ENCODE measurements around the gene MELTF. TPM values are rescaled to one million over a fixed set of nuclear protein-coding genes. Genes with fewer than 3 reads are reported as not detected.

Gene MELTF
- total and polyA plus RNA-seq, 2 donors from 2014 or later (not counting 2 experiments from before 2014, with no cell fraction given) = 10.1 to 11.3 TPM

Other genes starting within 250 kb of the MELTF start
- 26.6 and 28.3 TPM in 2 replicates for gene SENP5, start 161.9 kb downstream of the MELTF start, total RNA-seq
- gene SENP5, start 161.9 kb downstream of the MELTF start, polyA plus RNA-seq = 5.7 and 6.4 TPM in 2 replicates
- gene NCBP2, start 87.3 kb downstream of the MELTF start, total RNA-seq = 59.5 and 64.7 TPM in 2 replicates
- gene NCBP2, start 87.3 kb downstream of the MELTF start, polyA plus RNA-seq = 46.4 and 48.6 TPM in 2 replicates
- 1.0 and 1.6 TPM in 2 replicates for gene PIGZ, start 61.0 kb downstream of the MELTF start, total RNA-seq
- gene PIGZ, start 61.0 kb downstream of the MELTF start, polyA plus RNA-seq = 1.0 and 1.9 TPM in 2 replicates